ENCODE measurements around the gene RASSF1. TPM values are rescaled to one million over a fixed set of nuclear protein-coding genes. Genes with fewer than 3 reads are reported as not detected.
A peak's percentile ranks its signal among the peaks of the same experiment; 100 is the strongest.

Gene RASSF1
- total and polyA plus RNA-seq, 10 of the 15 experiments (the other 5 are each of a cell fraction or from before 2014, with no cell fraction given): 4.4 to 59.6 (median 37.2) TPM

DNA sequence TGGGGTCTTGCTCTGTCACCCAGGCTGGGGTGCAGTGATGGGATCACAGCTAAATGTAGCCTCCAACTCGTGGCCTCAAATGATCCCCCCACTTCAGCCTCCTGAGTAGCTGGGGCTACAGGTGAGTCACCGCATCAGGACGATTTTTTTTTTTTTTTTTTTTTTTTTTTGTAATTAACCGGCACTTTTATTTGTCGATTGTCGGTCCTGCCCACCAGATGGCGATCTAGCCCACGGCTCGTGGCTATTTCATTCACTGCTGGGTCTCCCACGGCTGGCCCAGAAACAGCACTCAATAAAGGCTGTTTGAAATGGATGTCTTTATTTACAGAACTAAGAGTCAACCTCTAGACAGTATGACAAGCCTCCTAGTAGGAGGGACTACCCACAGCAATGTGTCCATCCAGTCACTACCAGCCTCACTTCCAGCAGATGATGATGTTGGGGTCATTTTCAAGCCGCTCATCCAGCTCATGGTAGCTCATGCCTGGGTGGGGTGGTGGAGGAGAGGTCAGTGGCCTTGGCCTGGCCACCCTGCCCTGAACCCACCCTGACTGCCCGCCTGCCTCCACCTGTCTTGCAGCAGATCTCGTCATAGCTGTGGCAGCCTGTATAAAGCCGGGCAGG is 6.7 kb upstream of the RASSF1 start (continued):
- TF ChIP-seq ZSCAN29 (IDR thresholded peaks at IDR 0.05): no peak
- peak; percentile 98 for TF ChIP-seq ZNF384 (IDR thresholded peaks at IDR 0.05; ENCODE audit: borderline replicate concordance, low read depth, low read length)
- TF ChIP-seq MYC (IDR thresholded peaks at IDR 0.05; ENCODE audit: insufficient read depth, insufficient read length, insufficient replicate concordance, low read length, severe bottlenecking): no peak
- TF ChIP-seq, protein P1, sequence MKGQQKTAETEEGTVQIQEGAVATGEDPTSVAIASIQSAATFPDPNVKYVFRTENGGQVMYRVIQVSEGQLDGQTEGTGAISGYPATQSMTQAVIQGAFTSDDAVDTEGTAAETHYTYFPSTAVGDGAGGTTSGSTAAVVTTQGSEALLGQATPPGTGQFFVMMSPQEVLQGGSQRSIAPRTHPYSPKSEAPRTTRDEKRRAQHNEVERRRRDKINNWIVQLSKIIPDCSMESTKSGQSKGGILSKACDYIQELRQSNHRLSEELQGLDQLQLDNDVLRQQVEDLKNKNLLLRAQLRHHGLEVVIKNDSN (IDR thresholded peaks at IDR 0.05; ENCODE audit: borderline replicate concordance, extremely low read length, insufficient read depth, low read depth, low read length): no peak
- TF ChIP-seq EED (IDR thresholded peaks at IDR 0.05; ENCODE audit: low read depth): no peak
- TF ChIP-seq, protein P2, sequence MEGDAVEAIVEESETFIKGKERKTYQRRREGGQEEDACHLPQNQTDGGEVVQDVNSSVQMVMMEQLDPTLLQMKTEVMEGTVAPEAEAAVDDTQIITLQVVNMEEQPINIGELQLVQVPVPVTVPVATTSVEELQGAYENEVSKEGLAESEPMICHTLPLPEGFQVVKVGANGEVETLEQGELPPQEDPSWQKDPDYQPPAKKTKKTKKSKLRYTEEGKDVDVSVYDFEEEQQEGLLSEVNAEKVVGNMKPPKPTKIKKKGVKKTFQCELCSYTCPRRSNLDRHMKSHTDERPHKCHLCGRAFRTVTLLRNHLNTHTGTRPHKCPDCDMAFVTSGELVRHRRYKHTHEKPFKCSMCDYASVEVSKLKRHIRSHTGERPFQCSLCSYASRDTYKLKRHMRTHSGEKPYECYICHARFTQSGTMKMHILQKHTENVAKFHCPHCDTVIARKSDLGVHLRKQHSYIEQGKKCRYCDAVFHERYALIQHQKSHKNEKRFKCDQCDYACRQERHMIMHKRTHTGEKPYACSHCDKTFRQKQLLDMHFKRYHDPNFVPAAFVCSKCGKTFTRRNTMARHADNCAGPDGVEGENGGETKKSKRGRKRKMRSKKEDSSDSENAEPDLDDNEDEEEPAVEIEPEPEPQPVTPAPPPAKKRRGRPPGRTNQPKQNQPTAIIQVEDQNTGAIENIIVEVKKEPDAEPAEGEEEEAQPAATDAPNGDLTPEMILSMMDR (IDR thresholded peaks at IDR 0.05 in 2 of 3, conservative IDR thresholded peaks at IDR 0.05 in 1 of 3; ENCODE audit: control insufficient read depth in 2 of 3, extremely low read depth in 1 of 3, insufficient read depth in 1 of 3, low read depth in 3 of 3, low read length in 3 of 3): peak; percentile 57 to 69 (median 61)
- TF ChIP-seq, protein P3, sequence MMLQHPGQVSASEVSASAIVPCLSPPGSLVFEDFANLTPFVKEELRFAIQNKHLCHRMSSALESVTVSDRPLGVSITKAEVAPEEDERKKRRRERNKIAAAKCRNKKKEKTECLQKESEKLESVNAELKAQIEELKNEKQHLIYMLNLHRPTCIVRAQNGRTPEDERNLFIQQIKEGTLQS (IDR thresholded peaks at IDR 0.05; ENCODE audit: borderline replicate concordance, extremely low read depth, low read depth, low read length): no peak
- no peak for TF ChIP-seq NBN (IDR thresholded peaks at IDR 0.05)
- TF ChIP-seq, protein P4, sequence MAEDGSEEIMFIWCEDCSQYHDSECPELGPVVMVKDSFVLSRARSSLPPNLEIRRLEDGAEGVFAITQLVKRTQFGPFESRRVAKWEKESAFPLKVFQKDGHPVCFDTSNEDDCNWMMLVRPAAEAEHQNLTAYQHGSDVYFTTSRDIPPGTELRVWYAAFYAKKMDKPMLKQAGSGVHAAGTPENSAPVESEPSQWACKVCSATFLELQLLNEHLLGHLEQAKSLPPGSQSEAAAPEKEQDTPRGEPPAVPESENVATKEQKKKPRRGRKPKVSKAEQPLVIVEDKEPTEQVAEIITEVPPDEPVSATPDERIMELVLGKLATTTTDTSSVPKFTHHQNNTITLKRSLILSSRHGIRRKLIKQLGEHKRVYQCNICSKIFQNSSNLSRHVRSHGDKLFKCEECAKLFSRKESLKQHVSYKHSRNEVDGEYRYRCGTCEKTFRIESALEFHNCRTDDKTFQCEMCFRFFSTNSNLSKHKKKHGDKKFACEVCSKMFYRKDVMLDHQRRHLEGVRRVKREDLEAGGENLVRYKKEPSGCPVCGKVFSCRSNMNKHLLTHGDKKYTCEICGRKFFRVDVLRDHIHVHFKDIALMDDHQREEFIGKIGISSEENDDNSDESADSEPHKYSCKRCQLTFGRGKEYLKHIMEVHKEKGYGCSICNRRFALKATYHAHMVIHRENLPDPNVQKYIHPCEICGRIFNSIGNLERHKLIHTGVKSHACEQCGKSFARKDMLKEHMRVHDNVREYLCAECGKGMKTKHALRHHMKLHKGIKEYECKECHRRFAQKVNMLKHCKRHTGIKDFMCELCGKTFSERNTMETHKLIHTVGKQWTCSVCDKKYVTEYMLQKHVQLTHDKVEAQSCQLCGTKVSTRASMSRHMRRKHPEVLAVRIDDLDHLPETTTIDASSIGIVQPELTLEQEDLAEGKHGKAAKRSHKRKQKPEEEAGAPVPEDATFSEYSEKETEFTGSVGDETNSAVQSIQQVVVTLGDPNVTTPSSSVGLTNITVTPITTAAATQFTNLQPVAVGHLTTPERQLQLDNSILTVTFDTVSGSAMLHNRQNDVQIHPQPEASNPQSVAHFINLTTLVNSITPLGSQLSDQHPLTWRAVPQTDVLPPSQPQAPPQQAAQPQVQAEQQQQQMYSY (CRISPR knock-in tag; IDR thresholded peaks at IDR 0.05): no peak
- TF ChIP-seq NR2C1 (IDR thresholded peaks at IDR 0.05): no peak
- TF ChIP-seq SREBF2 (IDR thresholded peaks at IDR 0.05; ENCODE audit: low read length): no peak
- TF ChIP-seq NFYA (IDR thresholded peaks at IDR 0.05; ENCODE audit: borderline replicate concordance, low read depth, low read length): no peak
- TF ChIP-seq, protein P5, sequence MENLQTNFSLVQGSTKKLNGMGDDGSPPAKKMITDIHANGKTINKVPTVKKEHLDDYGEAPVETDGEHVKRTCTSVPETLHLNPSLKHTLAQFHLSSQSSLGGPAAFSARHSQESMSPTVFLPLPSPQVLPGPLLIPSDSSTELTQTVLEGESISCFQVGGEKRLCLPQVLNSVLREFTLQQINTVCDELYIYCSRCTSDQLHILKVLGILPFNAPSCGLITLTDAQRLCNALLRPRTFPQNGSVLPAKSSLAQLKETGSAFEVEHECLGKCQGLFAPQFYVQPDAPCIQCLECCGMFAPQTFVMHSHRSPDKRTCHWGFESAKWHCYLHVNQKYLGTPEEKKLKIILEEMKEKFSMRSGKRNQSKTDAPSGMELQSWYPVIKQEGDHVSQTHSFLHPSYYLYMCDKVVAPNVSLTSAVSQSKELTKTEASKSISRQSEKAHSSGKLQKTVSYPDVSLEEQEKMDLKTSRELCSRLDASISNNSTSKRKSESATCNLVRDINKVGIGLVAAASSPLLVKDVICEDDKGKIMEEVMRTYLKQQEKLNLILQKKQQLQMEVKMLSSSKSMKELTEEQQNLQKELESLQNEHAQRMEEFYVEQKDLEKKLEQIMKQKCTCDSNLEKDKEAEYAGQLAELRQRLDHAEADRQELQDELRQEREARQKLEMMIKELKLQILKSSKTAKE (IDR thresholded peaks at IDR 0.05; ENCODE audit: low read depth, poor library complexity, severe bottlenecking): no peak
- no peak for TF ChIP-seq TARDBP (IDR thresholded peaks at IDR 0.05; ENCODE audit: borderline replicate concordance)
- TF ChIP-seq CBFB (IDR thresholded peaks at IDR 0.05; ENCODE audit: low read depth): no peak
- TF ChIP-seq, protein P6, sequence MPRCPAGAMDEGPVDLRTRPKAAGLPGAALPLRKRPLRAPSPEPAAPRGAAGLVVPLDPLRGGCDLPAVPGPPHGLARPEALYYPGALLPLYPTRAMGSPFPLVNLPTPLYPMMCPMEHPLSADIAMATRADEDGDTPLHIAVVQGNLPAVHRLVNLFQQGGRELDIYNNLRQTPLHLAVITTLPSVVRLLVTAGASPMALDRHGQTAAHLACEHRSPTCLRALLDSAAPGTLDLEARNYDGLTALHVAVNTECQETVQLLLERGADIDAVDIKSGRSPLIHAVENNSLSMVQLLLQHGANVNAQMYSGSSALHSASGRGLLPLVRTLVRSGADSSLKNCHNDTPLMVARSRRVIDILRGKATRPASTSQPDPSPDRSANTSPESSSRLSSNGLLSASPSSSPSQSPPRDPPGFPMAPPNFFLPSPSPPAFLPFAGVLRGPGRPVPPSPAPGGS (IDR thresholded peaks at IDR 0.05; ENCODE audit: borderline replicate concordance, insufficient read depth, low read depth, low read length, poor library complexity, severe bottlenecking): no peak

All from GM12878 (cell line).